ENCODE data around the gene HS1BP3. TPM values are rescaled to one million over a fixed set of nuclear protein-coding genes. Genes with fewer than 3 reads are reported as not detected.

The HS1BP3 gene
- total and polyA plus RNA-seq, 2 of the 4 experiments (the other 2 are of a cell fraction) = 9.0 to 14.8 TPM

GRCh38 chr2:20666005-20666303 is 15.1 kb upstream of the HS1BP3 start:
- no TSS peak for BruUV-seq (replicated peaks)
- Histone ChIP-seq H3K27me3 (ENCODE audit: control insufficient read depth, insufficient read depth, low read length) (peaks cover 89% of the 10 kb centered on the region), H4K20me1 (ENCODE audit: insufficient read depth, low read length) (peaks cover 16% of the 10 kb centered on the region), H3K56ac (ENCODE audit: extremely low read depth, insufficient read depth, low read length) (no peak overlapping the region), H4K5ac (ENCODE audit: low read depth, low read length) (no peak overlapping the region), H3K4me3 (ENCODE audit: insufficient read depth, low read depth, low read length) (no peak overlapping the region; the same call in 1 of the 2 replicates), H3K27ac (ENCODE audit: insufficient read depth, low read length) (no peak overlapping the region), H3K4ac (ENCODE audit: low read depth, low read length) (no peak overlapping the region), H4K8ac (ENCODE audit: low read depth in 2 of 2, low read length in 2 of 2) (no peak overlapping the region), H3K23ac (ENCODE audit: low read depth, low read length) (peak overlapping the region; percentile 42; the same call in 1 of the 2 replicates), H3K4me1 (ENCODE audit: control insufficient read depth, insufficient read depth, low read length) (peaks cover 3% of the 10 kb centered on the region; the same call in 1 of the 2 replicates), H3K18ac (ENCODE audit: low read depth, low read length) (no peak overlapping the region), H3K4me2 (ENCODE audit: low read depth, low read length) (no peak overlapping the region; the same call in 1 of the 2 replicates), H3K14ac (replicated peaks; ENCODE audit: low read depth, low read length) (no peak overlapping the region), H2BK15ac (ENCODE audit: low read depth, low read length) (no peak overlapping the region), H2AK5ac (ENCODE audit: low read depth, low read length) (no peak overlapping the region), H4K91ac (ENCODE audit: insufficient read depth, low read depth, low read length) (no peak overlapping the region), H2BK120ac (ENCODE audit: low read depth, low read length) (no peak overlapping the region), H2BK20ac (ENCODE audit: low read depth, low read length) (no peak overlapping the region), H3K9me1 (ENCODE audit: insufficient read depth, low read length) (no peaks in the 10 kb centered on the region), H3K79me1 (ENCODE audit: low read depth in 1 of 2, low read length in 2 of 2) (no peaks in the 10 kb centered on the region), H2AFZ (replicated peaks; ENCODE audit: low read length, poor library complexity) (peak overlapping the region; percentile 83), H3K9me3 (ENCODE audit: control insufficient read depth, insufficient read depth, low read length) (peaks cover 6% of the 10 kb centered on the region; the same call in 1 of the 2 replicates), H2BK5ac (ENCODE audit: low read depth, low read length, poor library complexity, severe bottlenecking) (no peak overlapping the region), H3K9ac (ENCODE audit: low read depth, low read length) (no peak overlapping the region), H3K36me3 (ENCODE audit: control insufficient read depth, insufficient read depth, low read length) (no peaks in the 10 kb centered on the region), H2AK9ac (replicated peaks; ENCODE audit: low read depth, low read length, poor library complexity) (peak overlapping the region; percentile 28)
- in situ Hi-C loops (cut with MboI; ENCODE audit: low sequenced_read_pairs) (loop anchor here (25.0 kb wide), 1 partner anchor 1096 kb away; no protein-coding TSS in a partner anchor), dilution Hi-C loops (cut with HindIII; ENCODE audit: low sequenced_read_pairs, unreplicated experiment) (no loop called here), intact Hi-C loops (cut with micrococcal nuclease) (no loop called here)
- DNase-seq = no peak
- 5% methylated on average over 22 of the region's 34 CpGs; no CpG with 5 or more reads in 1 of the 2 experiments for WGBS, 2 experiments (ENCODE audit: extremely low coverage in 2 of 2, insufficient read length in 1 of 2)
- ATAC-seq (ENCODE audit: low read depth) = no peak
- TF ChIP-seq USF2 (IDR thresholded peaks at IDR 0.05; ENCODE audit: low read depth, low read length) (no peak), FOS (IDR thresholded peaks at IDR 0.05; ENCODE audit: low read depth, low read length) (no peak), SMC3 (IDR thresholded peaks at IDR 0.05; ENCODE audit: low read depth, low read length) (no peak)
- POLR2A ChIA-PET (ENCODE audit: unreplicated experiment) = no interaction called here
- CTCF ChIA-PET = interaction anchor here (1.3 kb wide), 2 partner anchors 9 to 297 kb away, joined by 4 to 8 read pairs; no protein-coding TSS in a partner anchor
